Activated naive CD8-positive, alpha-beta T cell treated with anti-CD3 and anti-CD28 coated beads for 36 hours (primary cell): ENCODE results near the gene LSP1. TPM values are rescaled to one million over a fixed set of nuclear protein-coding genes. Genes with fewer than 3 reads are reported as not detected.
"Not testable (repeated sequence)": the region's sequence is repeated elsewhere in the genome, so short reads cannot be mapped to it uniquely, and the experiment has no call there.

Source experiments
- DNase-seq: peaks from one replicate; pipeline ENCODE4 v3.0.0; 2021
- H3K27ac Mint-ChIP-seq: one replicate; pipeline ENCODE4 v1.8.0; 2022; ENCODE audit warnings: mild to moderate bottlenecking, moderate library complexity, mixed read lengths
- H3K27me3 Mint-ChIP-seq: one replicate; pipeline ENCODE4 v1.8.0; 2022; ENCODE audit warnings: mild to moderate bottlenecking, mixed read lengths
- H3K36me3 Mint-ChIP-seq: one replicate; pipeline ENCODE4 v1.8.0; 2021; ENCODE audit warnings: mild to moderate bottlenecking, mixed read lengths
- H3K4me1 Mint-ChIP-seq: one replicate; pipeline ENCODE4 v1.8.0; 2021; ENCODE audit warnings: mixed read lengths
- H3K4me3 Mint-ChIP-seq: one replicate; pipeline ENCODE4 v1.8.0; 2022; ENCODE audit warnings: mild to moderate bottlenecking, moderate library complexity, mixed read lengths
- H3K9me3 Mint-ChIP-seq: one replicate; pipeline ENCODE4 v1.8.0; 2022; ENCODE audit warnings: mixed read lengths
- total RNA-seq, 2 experiments: library from RNA; stranded (reverse); gene quantifications; one replicate each; pipeline ENCODE4 v1.2.3, GENCODE V29; 2021

The LSP1 gene
- total RNA-seq, 2 experiments from 2014 or later: 147 to 148 TPM

DNA sequence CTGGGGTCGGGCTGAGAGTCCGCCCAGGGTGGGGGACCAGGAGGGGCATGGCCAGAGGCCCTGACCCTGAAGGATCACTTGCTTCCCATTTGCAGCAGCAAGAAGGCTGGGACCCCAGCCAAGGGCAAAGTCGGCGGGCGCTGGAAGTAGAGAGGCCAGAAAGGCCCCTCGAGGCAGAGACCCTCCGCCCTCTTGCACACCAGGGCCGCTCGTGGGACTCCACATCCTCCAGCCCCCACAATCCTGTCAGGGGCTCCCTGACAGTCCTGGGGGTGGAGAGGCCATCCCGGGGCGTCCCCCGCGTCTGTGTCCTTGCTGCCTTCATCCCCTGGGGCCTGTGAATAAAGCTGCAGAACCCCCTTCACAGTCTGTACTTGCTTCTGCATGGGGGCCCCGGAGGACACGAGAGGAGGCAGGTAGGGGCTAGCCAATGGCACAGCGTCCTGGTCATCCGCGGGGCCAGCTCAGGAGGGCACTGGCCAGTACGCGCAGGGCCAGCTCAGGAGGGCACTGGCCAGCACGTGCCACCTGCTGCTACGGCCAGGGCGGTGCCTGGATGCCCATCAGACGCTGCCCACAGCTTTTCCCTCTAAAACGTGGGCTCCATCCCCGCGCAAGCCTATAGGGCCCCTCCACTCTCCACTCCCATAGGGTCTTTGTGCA is 85.6 kb downstream of the LSP1 start:
- no peaks in the 10 kb centered on the region for H3K36me3 Mint-ChIP-seq
- H3K9me3 Mint-ChIP-seq: no peaks in the 10 kb centered on the region
- no peak overlapping the region for H3K27ac Mint-ChIP-seq
- H3K27me3 Mint-ChIP-seq: no peaks in the 10 kb centered on the region
- no peak for DNase-seq
- H3K4me3 Mint-ChIP-seq: no peak overlapping the region
- peaks cover 5% of the 10 kb centered on the region for H3K4me1 Mint-ChIP-seq

DNA sequence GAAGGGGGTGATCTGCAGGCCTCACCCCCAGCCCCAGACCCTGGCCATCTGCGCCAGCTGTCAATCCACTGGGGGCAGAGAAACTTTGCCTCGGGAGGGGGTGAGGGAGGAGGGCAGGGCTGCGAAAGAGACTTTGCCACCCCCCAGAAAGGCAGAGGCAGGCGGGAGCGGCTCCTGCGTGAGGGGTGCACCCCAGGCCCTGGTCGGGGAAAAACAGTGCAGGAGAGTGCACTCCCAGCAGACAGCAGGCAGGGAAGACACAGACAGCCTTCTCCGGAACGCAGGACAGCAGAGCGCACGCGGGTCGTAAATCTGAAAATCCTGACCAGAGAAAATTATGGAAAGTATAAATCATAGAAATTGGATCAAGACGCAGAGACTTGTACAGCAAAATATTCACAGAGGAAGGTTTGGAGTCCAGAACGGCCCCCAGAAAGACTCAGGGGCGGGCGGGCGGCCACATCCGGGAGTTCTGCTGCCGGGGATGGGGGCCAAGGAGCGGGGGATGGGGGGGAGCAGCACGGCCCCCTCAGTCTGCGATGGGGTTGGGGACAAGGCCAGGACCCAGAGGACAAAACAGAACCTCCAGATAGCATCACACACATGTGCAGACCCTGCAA is 86.2 kb downstream of the LSP1 start:
- Mint-ChIP-seq H3K36me3 (no peaks in the 10 kb centered on the region), H3K4me1 (peaks cover 5% of the 10 kb centered on the region), H3K4me3 (no peak overlapping the region), H3K27me3 (no peaks in the 10 kb centered on the region), H3K27ac (no peak overlapping the region), H3K9me3 (no peaks in the 10 kb centered on the region)
- DNase-seq: peak; percentile 41

DNA sequence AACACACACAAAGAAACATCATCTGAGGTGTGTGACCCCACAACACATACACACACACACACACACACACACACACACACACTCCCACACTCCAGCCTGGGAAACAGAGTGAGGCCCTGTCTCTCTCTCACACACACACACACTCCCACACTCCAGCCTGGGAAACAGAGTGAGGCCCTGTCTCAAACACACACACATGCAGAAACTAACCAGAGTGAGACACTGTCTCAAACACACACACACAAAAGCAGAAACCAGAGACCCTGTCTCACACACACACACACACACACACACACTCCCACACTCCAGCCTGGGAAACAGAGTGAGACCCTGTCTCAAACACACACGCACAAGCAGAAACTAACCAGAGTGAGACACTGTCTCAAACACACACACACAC is 86.9 kb downstream of the LSP1 start:
- not testable (repeated sequence) for H3K27ac Mint-ChIP-seq, H3K27me3 Mint-ChIP-seq, DNase-seq

More for the DNA sequence above, 86.9 kb downstream of the LSP1 start:
- H3K36me3 Mint-ChIP-seq, H3K4me3 Mint-ChIP-seq, H3K9me3 Mint-ChIP-seq, H3K4me1 Mint-ChIP-seq: not testable (repeated sequence)

Other genes starting within 250 kb of the LSP1 start
- gene KRTAP5-3, start 244.6 kb upstream of the LSP1 start, total RNA-seq: not detected
- gene KRTAP5-4, start 230.9 kb upstream of the LSP1 start, total RNA-seq: not detected
- not detected for gene KRTAP5-5, start 223.3 kb upstream of the LSP1 start, total RNA-seq
- gene KRTAP5-6, start 155.9 kb upstream of the LSP1 start, total RNA-seq: not detected
- gene IFITM10, start 102.5 kb upstream of the LSP1 start, total RNA-seq: not detected
- 10 to 100 TPM; 40.9 to 43.0 TPM for gene CTSD, start 89.2 kb upstream of the LSP1 start, total RNA-seq
- not detected for gene SYT8, start 18.1 kb upstream of the LSP1 start, total RNA-seq
- gene TNNI2, start 14.1 kb upstream of the LSP1 start, total RNA-seq: under 1 TPM in 1 of 2 experiments, not detected in 1; 0.31 TPM
- gene PRR33, start 38.8 kb downstream of the LSP1 start, total RNA-seq: under 1 TPM; 0.20 to 0.31 TPM
- under 1 TPM; 0.50 to 0.54 TPM for gene TNNT3, start 66.6 kb downstream of the LSP1 start, total RNA-seq
- gene MRPL23, start 94.2 kb downstream of the LSP1 start, total RNA-seq: 100 to 1,000 TPM; 148 to 151 TPM
- gene H19, start 144.8 kb downstream of the LSP1 start, total RNA-seq: not detected